Measurements from ENCODE around the gene ZNF236. TPM values are rescaled to one million over a fixed set of nuclear protein-coding genes. Genes with fewer than 3 reads are reported as not detected.
"Not testable (repeated sequence)": the region's sequence is repeated elsewhere in the genome, so short reads cannot be mapped to it uniquely, and the experiment has no call there.

ZNF236 gene
- total RNA-seq, 6 experiments from 2014 or later: 3.8 to 7.6 (median 5.8) TPM

GRCh38 chr18:76806301-76806700, 16.1 kb upstream of the ZNF236 start:
- H3K27ac ChIP-seq: no peak overlapping the region
- DNase-seq: no peak
- WGBS (ENCODE audit: insufficient coverage, low coverage, low lambda C conversion rate, missing lambda C conversion rate): no CpG with 5 or more reads among the region's 7 CpGs
- ATAC-seq: no peak
- H3K9me3 ChIP-seq: no peaks in the 10 kb centered on the region
- intact Hi-C loops (cut with DNase I): loop anchor here in 1 of 2 donors (10.0 kb wide), 2 partner anchors 58 to 178 kb away; no protein-coding TSS in a partner anchor
- H3K4me3 ChIP-seq: no peak overlapping the region
- no peak for TF ChIP-seq POLR2A (IDR thresholded peaks at IDR 0.05)
- TF ChIP-seq CTCF (IDR thresholded peaks at IDR 0.05): no peak
- H3K27me3 ChIP-seq: no peaks in the 10 kb centered on the region
- peaks cover 0 to 9% (median 0%) of the 10 kb centered on the region in 4 donors for H3K4me1 ChIP-seq
- H3K36me3 ChIP-seq: no peaks in the 10 kb centered on the region

- ATAC-seq (no peak), DNase-seq (peak in 1 of 3 donors; percentile 31)
- H3K36me3 ChIP-seq: no peaks in the 10 kb centered on the region
- TF ChIP-seq POLR2A (IDR thresholded peaks at IDR 0.05): no peak
- H3K4me1 ChIP-seq: no peaks in the 10 kb centered on the region
- H3K4me3 ChIP-seq: no peak overlapping the region
- H3K9me3 ChIP-seq: no peaks in the 10 kb centered on the region
- intact Hi-C loops (cut with DNase I): loop anchor here in 1 of 2 donors (10.0 kb wide), 2 partner anchors 56 to 176 kb away; no protein-coding TSS in a partner anchor
- WGBS (ENCODE audit: insufficient coverage, low coverage, low lambda C conversion rate, missing lambda C conversion rate): 95% methylated on average over 9 of the region's 10 CpGs
- no peaks in the 10 kb centered on the region for H3K27me3 ChIP-seq
- no peak overlapping the region for H3K27ac ChIP-seq
Observed at GRCh38 chr18:76808561-76808960, 13.8 kb upstream of the ZNF236 start.

GRCh38 chr18:76811530-76811929, 10.8 kb upstream of the ZNF236 start:
- DNase-seq; H3K4me3 ChIP-seq; H3K9me3 ChIP-seq; ATAC-seq; H3K27me3 ChIP-seq; H3K27ac ChIP-seq; H3K36me3 ChIP-seq; intact Hi-C loops (cut with DNase I); H3K4me1 ChIP-seq: not testable (repeated sequence)
- 94% methylated on average over 3 of the region's 7 CpGs for WGBS (ENCODE audit: insufficient coverage, low coverage, low lambda C conversion rate, missing lambda C conversion rate)

- 85% methylated on average over 8 of the region's 11 CpGs for WGBS (ENCODE audit: insufficient coverage, low coverage, low lambda C conversion rate, missing lambda C conversion rate)
- peaks cover 0 to 3% (median 0%) of the 10 kb centered on the region in 4 donors for H3K36me3 ChIP-seq
- no peaks in the 10 kb centered on the region for H3K9me3 ChIP-seq
- DNase-seq (no peak), ATAC-seq (no peak)
- intact Hi-C loops (cut with DNase I): no loop called here
- no peak overlapping the region for H3K4me3 ChIP-seq
- no peak overlapping the region for H3K27ac ChIP-seq
- TF ChIP-seq CTCF (IDR thresholded peaks at IDR 0.05): no peak
- no peak for TF ChIP-seq POLR2A (IDR thresholded peaks at IDR 0.05)
- no peaks in the 10 kb centered on the region for H3K4me1 ChIP-seq
- no peaks in the 10 kb centered on the region for H3K27me3 ChIP-seq
Observed at GRCh38 chr18:76814256-76814655, 8.1 kb upstream of the ZNF236 start.

- peaks cover 0 to 3% (median 0%) of the 10 kb centered on the region in 4 donors for H3K36me3 ChIP-seq
- TF ChIP-seq POLR2A (IDR thresholded peaks at IDR 0.05): no peak
- DNase-seq (no peak), ATAC-seq (no peak)
- H3K27me3 ChIP-seq: no peaks in the 10 kb centered on the region
- H3K9me3 ChIP-seq: no peaks in the 10 kb centered on the region
- no peak overlapping the region for H3K4me3 ChIP-seq
- H3K4me1 ChIP-seq: peaks cover 0 to 6% (median 0%) of the 10 kb centered on the region in 4 donors
- no peak overlapping the region for H3K27ac ChIP-seq
- 78% methylated on average over 3 of the region's 8 CpGs for WGBS (ENCODE audit: insufficient coverage, low coverage, low lambda C conversion rate, missing lambda C conversion rate)
- intact Hi-C loops (cut with DNase I): no loop called here
Observed at GRCh38 chr18:76816127-76816526, 6.2 kb upstream of the ZNF236 start.

- ATAC-seq (no peak), DNase-seq (peak in 1 of 3 donors; percentile 35)
- H3K4me1 ChIP-seq: peaks cover 0 to 8% (median 0%) of the 10 kb centered on the region in 4 donors
- no peak overlapping the region for H3K27ac ChIP-seq
- peaks cover 0 to 3% (median 0%) of the 10 kb centered on the region in 4 donors for H3K36me3 ChIP-seq
- TF ChIP-seq CTCF (IDR thresholded peaks at IDR 0.05): no peak
- TF ChIP-seq POLR2A (IDR thresholded peaks at IDR 0.05): no peak
- no peaks in the 10 kb centered on the region for H3K9me3 ChIP-seq
- WGBS (ENCODE audit: insufficient coverage, low coverage, low lambda C conversion rate, missing lambda C conversion rate): 67% methylated on average over 17 of the region's 17 CpGs
- intact Hi-C loops (cut with DNase I): no loop called here
- H3K27me3 ChIP-seq: no peaks in the 10 kb centered on the region
- no peak overlapping the region for H3K4me3 ChIP-seq
Observed at GRCh38 chr18:76817888-76818611, 4.3 kb upstream of the ZNF236 start.
